HepG2 (cell line): ENCODE results near the gene SLC10A1. TPM values are rescaled to one million over a fixed set of nuclear protein-coding genes. Genes with fewer than 3 reads are reported as not detected.

Source experiments
- AGO1 ChIP-seq: fragments of 200-400 bp; formaldehyde crosslinking; IDR thresholded peaks from 2 replicates; pipeline ENCODE4 v1.6.1; 2017; ENCODE audit warnings: mild to moderate bottlenecking, low read depth, low read length, moderate library complexity; ENCODE audit not compliant: poor library complexity, severe bottlenecking
- DNMT3B ChIP-seq: conservative IDR thresholded peaks from 2 replicates; pipeline ENCODE4 v1.6.1; 2016; ENCODE audit warnings: missing biosample characterization, control low read depth
- FLYWCH1 ChIP-seq: sonication (generic); formaldehyde crosslinking; IDR thresholded peaks from 2 replicates; pipeline ENCODE4 v1.8.1; 2023; ENCODE audit warnings: mild to moderate bottlenecking, missing genetic modification reagents
- HOXA5 ChIP-seq: sonication (generic); formaldehyde crosslinking; IDR thresholded peaks from 2 replicates; pipeline ENCODE4 v1.4.0; 2020; ENCODE audit warnings: missing genetic modification reagents
- KIAA2018 ChIP-seq: sonication (generic); formaldehyde crosslinking; IDR thresholded peaks from 2 replicates; pipeline ENCODE4 v1.5.0; 2020; ENCODE audit warnings: mild to moderate bottlenecking, missing genetic modification reagents, borderline replicate concordance
- MTERF4 ChIP-seq: sonication (generic); formaldehyde crosslinking; IDR thresholded peaks from 2 replicates; pipeline ENCODE4 v1.8.0; 2023; ENCODE audit warnings: mild to moderate bottlenecking, missing genetic modification reagents
- NFIB ChIP-seq: sonication (generic); formaldehyde crosslinking; IDR thresholded peaks from 2 replicates; pipeline ENCODE4 v1.9.0; 2021; ENCODE audit warnings: missing genetic modification reagents, mild to moderate bottlenecking, borderline replicate concordance
- NR2F1 ChIP-seq, 2 experiments: fragments of 450-650 bp in 1 of 2; formaldehyde crosslinking in 1 of 2; IDR thresholded peaks; 2 replicates each; pipeline versions ENCODE4 v1.5.0 to v1.6.1; 2016 to 2020; ENCODE audit warnings: mild to moderate bottlenecking in 1 of 2, missing compliant biosample characterization in 1 of 2, missing genetic modification reagents in 1 of 2, moderate library complexity in 1 of 2
- NR2F6 ChIP-seq, 2 experiments: IDR thresholded peaks; 2 replicates each; pipeline ENCODE4 v1.6.1; 2016; ENCODE audit warnings: antibody characterized with exemption in 1 of 2, mild to moderate bottlenecking in 1 of 2
- RELA ChIP-seq: sonication (generic); formaldehyde crosslinking; IDR thresholded peaks from 2 replicates; pipeline ENCODE4 v1.4.0; 2020; ENCODE audit warnings: missing genetic modification reagents
- THAP11 ChIP-seq: IDR thresholded peaks from 2 replicates; pipeline ENCODE4 v1.6.1; 2016; ENCODE audit warnings: missing biosample characterization, missing genetic modification reagents
- ZBTB4 ChIP-seq: sonication (generic); formaldehyde crosslinking; IDR thresholded peaks from 2 replicates; pipeline ENCODE4 v1.4.0; 2020; ENCODE audit warnings: missing genetic modification reagents, mild to moderate bottlenecking, borderline replicate concordance
- ZFP36L2 ChIP-seq: sonication (generic); formaldehyde crosslinking; IDR thresholded peaks from 2 replicates; pipeline ENCODE4 v1.4.0; 2020; ENCODE audit warnings: missing genetic modification reagents
- ZNF367 ChIP-seq: sonication (generic); formaldehyde crosslinking; IDR thresholded peaks from 2 replicates; pipeline ENCODE4 v1.4.0; 2020; ENCODE audit warnings: missing genetic modification reagents, borderline replicate concordance
- ZNF567 ChIP-seq: sonication (generic); formaldehyde crosslinking; IDR thresholded peaks from 2 replicates; pipeline ENCODE4 v1.8.1; 2023; ENCODE audit warnings: mild to moderate bottlenecking, missing genetic modification reagents, borderline replicate concordance
- ZNF761 ChIP-seq: sonication (generic); formaldehyde crosslinking; conservative IDR thresholded peaks from 2 replicates; pipeline ENCODE4 v1.4.0; 2020; ENCODE audit warnings: mild to moderate bottlenecking, missing genetic modification reagents
- polyA plus RNA-seq, 8 experiments: library from polyadenylated mRNA; depleted of rRNA in 3 of 8; stranded (reverse) in 7 of 8; unstranded in 1 of 8; fragments of >200 nt; fragmentation: Illumina TruSeq in 4 of 8; extraction: Trizol in 4 of 8; gene quantifications; 2 replicates each; pipeline versions ENCODE4 v1.2.1 to v1.2.3, GENCODE V29; 2011 to 2016; ENCODE audit warnings: low read depth in 4 of 8, missing spikeins in 1 of 8, mixed read lengths in 1 of 8; ENCODE audit not compliant: insufficient read depth in 1 of 8
- total RNA-seq, 5 experiments: library from RNA; depleted of rRNA; stranded (reverse); fragments of >200 nt; fragmentation: Illumina TruSeq; extraction: Trizol; gene quantifications; 2 replicates each; pipeline ENCODE4 v1.2.3, GENCODE V29; 2016; ENCODE audit warnings: low read depth in 1 of 5

SLC10A1 gene
- total and polyA plus RNA-seq, 2 of the 13 experiments (the other 11 are each of a cell fraction or from before 2014, with no cell fraction given): 0.17 TPM; not detected in 1

- TF ChIP-seq KIAA2018 (CRISPR knock-in tag) (0 out of 2 replicates have a peak, but pooled peaks have one; percentile 48), RELA (CRISPR knock-in tag) (no peak), NR2F1 (CRISPR knock-in tag; IDR thresholded peaks at IDR 0.05) (0 out of 4 replicates have a peak, but pooled peaks of 1 of the 2 experiments have one; percentile 8), ZBTB4 (CRISPR knock-in tag) (no peak), THAP11 (CRISPR knock-in tag) (peak; percentile 90), ZNF367 (CRISPR knock-in tag) (no peak), MTERF4 (no peak), NFIB (no peak), ZNF567 (CRISPR knock-in tag) (no peak), HOXA5 (CRISPR knock-in tag) (peak; percentile 77), ZNF761 (no peak), ZFP36L2 (no peak; the same call in 1 of the 2 replicates), FLYWCH1 (no peak), AGO1 (peak; percentile 83), NR2F6 (IDR thresholded peaks at IDR 0.05) (no peak), NR2F6 (CRISPR knock-in tag; IDR thresholded peaks at IDR 0.05) (no peak), DNMT3B (CRISPR knock-in tag) (0 out of 2 replicates have a peak, but pooled peaks have one; percentile 52)
Measured at GRCh38 chr14:69766984-69767368, 30.1 kb downstream of the SLC10A1 start, which contains the start of gene SRSF5 (continued).
